Stimulated activated naive CD8-positive, alpha-beta T cell treated with anti-CD3 and anti-CD28 coated beads, Interleukin-15, amount 100 ng/mL, for 72 hours (primary cell): ENCODE results near the gene APCDD1L.

ENCODE experiments used
- ATAC-seq: fragments of 150-1000 bp; cut with Tn5 transposase; 2 replicates; pipeline ENCODE4 v1.10.0; 2021; ENCODE audit warnings: mild to moderate bottlenecking, moderate library complexity
- DNase-seq, 2 donors: peaks; one replicate each; pipeline ENCODE4 v3.0.0; 2021 to 2022
- H3K27ac Mint-ChIP-seq, 2 donors: one replicate each; pipeline ENCODE4 v1.8.0; 2022; ENCODE audit warnings: mild to moderate bottlenecking in 2 of 2, mixed read lengths in 2 of 2, moderate library complexity in 2 of 2
- H3K27me3 Mint-ChIP-seq: one replicate; pipeline ENCODE4 v1.8.0; 2022; ENCODE audit warnings: mixed read lengths
- H3K4me1 Mint-ChIP-seq: one replicate; pipeline ENCODE4 v1.8.0; 2022; ENCODE audit warnings: mild to moderate bottlenecking, mixed read lengths
- H3K4me3 Mint-ChIP-seq, 2 donors: one replicate each; pipeline ENCODE4 v1.8.0; 2022; ENCODE audit warnings: mild to moderate bottlenecking in 2 of 2, mixed read lengths in 2 of 2, moderate library complexity in 1 of 2
- H3K9me3 Mint-ChIP-seq, 2 donors: one replicate each; pipeline ENCODE4 v1.8.0; 2022; ENCODE audit warnings: mixed read lengths in 2 of 2

The APCDD1L gene

DNA sequence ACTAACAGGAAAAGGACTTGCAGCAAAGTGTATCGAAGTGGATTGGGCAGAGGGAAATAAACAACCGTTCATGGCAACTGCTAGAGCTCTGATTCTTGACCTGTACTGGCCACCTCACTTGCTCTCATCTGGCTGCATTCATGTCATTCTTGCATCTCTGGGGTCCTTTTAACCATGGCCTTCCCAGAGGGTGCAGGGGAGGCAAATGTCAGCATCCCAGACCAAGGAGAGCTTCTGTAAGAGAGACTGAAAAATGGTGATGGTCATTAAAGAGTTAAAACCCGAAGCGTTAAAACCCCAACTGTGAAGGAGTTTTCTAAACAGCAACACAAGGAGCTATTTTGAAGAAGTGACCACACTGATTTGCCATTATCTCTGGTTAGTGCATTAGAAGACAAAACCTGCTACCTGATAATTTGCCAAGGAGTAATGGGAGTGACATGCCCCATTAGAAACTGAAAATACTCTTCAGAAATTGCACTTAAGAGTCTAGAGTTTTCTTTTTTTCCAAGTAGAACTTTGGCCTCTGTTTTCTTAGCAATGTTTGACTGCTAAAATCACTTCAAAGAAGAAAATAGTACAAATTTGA, 62.4 kb downstream of the APCDD1L start:
- Mint-ChIP-seq H3K27ac (no peak overlapping the region), H3K9me3 (peaks cover 8 to 12% of the 10 kb centered on the region in 2 donors), H3K4me3 (no peak overlapping the region), H3K27me3 (no peaks in the 10 kb centered on the region), H3K4me1 (no peaks in the 10 kb centered on the region)
- ATAC-seq: no peak
- no peak for DNase-seq

DNA sequence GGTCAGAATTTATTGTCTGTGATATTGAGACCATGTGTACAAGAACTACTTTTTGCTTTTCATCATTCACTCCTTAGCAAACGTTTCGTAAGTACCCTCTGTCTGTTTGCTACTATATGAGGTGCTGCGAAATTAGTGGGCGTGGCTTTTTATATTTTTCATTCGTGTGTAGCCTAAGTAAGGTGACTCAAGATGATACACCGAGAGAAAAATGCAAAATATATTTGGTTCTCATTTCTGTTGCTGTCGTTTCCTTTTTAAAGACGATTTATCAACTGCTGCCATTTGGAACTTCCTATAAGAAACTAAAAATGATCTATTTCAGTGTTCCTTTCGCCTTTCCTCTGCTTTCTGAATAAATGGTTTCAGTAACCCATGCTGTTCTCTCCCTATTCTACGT, 64.9 kb downstream of the APCDD1L start:
- H3K9me3 Mint-ChIP-seq: peaks cover 8 to 12% of the 10 kb centered on the region in 2 donors
- DNase-seq: no peak
- H3K27me3 Mint-ChIP-seq: no peaks in the 10 kb centered on the region
- H3K4me3 Mint-ChIP-seq: no peak overlapping the region
- peak overlapping the region in 1 of 2 donors; percentile 16 for H3K27ac Mint-ChIP-seq
- peaks cover 4% of the 10 kb centered on the region for H3K4me1 Mint-ChIP-seq
- ATAC-seq: no peak

DNA sequence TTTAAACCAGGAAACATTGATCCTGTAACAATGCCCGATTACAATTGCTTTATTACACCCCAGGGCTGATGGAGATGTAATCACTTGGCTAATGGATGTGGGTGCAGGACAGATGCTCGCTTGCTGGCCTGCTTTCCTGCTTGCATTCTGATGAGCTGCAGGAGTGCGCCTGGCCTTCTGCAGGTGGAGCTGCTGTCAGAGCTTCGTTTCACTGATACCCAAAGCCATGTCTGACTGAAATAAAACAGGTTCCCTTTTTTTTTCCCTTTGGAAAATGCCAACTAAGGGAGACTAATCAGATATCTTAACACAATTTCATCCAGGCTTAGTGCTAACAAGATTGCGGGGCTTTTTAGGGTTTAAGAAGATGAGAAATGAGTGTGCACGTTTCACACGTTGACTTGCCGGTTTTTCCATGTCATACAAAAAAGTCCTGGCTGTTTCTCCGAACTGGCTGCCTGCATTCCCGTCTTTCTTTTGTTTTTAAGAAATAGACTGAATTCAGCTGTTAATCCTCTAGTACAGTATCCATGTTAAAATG, 65.4 kb downstream of the APCDD1L start:
- DNase-seq (no peak), ATAC-seq (no peak)
- Mint-ChIP-seq H3K4me3 (no peak overlapping the region), H3K27me3 (no peaks in the 10 kb centered on the region), H3K4me1 (peaks cover 4% of the 10 kb centered on the region), H3K27ac (peak overlapping the region in 1 of 2 donors; percentile 16), H3K9me3 (peaks cover 8% of the 10 kb centered on the region in 2 donors)

DNA sequence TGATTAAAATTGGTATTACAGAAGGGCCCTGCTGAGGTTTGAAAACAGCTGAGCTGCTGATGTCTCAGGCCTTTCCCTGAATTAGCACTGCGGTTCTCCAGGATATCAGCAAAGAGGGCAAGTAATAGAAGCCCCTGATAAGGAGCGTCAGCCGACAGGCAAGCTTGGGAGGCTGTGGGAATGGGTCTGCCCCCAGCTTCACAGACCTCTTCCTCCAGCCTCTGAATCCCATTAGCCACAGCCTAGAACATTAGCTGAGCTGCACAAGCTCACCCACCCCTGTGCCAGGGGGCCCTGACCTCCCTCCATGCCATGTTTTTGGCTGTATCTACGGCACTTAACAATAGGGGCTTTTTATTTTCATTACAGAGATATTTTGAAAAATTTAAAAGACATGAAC, 66.2 kb downstream of the APCDD1L start:
- H3K4me3 Mint-ChIP-seq: no peak overlapping the region
- H3K9me3 Mint-ChIP-seq: peaks cover 0 to 2% of the 10 kb centered on the region in 2 donors
- peaks cover 5% of the 10 kb centered on the region for H3K4me1 Mint-ChIP-seq
- DNase-seq (no peak), ATAC-seq (no peak)
- H3K27ac Mint-ChIP-seq: no peak overlapping the region
- H3K27me3 Mint-ChIP-seq: no peaks in the 10 kb centered on the region

DNA sequence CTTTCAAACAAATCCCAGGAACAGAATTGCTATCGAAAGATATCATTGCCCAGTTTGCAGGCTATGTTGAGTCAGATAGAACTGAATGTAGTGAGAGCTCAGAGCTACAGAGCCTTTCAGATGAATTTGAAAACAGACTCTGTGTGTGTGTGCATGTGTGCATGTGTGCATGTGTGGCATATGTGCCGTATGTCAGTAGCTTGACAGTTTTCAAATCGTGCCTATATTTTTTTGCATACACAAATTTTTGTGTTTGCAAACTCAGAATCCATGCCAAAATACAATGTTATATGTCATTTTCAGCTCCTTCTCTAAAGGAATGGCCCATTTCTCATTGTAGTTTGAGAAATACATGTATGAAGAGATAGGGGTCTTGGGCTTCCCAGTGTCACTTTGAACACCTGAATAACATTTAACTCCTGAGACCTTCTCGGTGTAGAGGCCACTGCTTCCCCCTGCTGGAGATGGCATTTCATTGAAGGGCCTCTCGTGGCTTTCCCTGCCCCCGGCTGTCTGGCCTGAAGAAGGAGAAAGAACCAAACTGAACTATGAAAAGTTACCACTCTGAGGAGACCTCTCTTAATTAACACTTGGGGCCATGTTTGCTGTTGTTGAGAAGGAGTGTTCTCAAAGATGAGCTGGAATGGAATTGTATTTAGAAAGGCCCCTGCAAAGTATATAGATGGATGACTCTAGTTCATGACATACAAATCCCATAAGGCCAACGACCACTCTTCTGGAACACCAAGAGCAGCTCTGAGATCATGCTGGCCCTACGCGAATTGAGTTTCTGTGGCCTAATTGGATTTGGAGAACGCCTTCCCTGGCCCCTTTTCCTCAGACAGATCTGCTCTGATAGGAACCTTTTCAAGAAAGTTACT, 67.4 kb downstream of the APCDD1L start:
- peak; percentile 40 to 51 for DNase-seq
- Mint-ChIP-seq H3K4me3 (no peak overlapping the region), H3K4me1 (peaks cover 10% of the 10 kb centered on the region), H3K27ac (no peak overlapping the region), H3K9me3 (no peaks in the 10 kb centered on the region), H3K27me3 (no peaks in the 10 kb centered on the region)
- peak; percentile 78 for ATAC-seq

DNA sequence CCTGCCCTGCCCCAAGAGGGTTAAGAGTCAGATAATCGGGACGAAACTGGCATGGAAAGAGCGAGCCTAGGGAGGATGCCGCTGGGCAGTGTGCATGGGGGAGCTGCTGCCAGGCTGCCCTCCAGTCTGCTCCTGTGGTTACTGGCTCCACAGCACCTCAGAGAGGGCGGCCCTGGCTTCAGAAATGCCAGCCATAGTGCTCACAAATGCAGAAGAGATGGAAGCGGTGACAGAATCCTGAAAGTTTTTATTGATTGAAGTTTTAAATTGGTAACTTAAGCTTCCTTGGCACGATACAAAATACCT, 68.3 kb downstream of the APCDD1L start:
- DNase-seq (no peak), ATAC-seq (no peak)
- Mint-ChIP-seq H3K27me3 (no peaks in the 10 kb centered on the region), H3K27ac (peak overlapping the region in 1 of 2 donors; percentile 42), H3K4me1 (peaks cover 11% of the 10 kb centered on the region), H3K9me3 (no peaks in the 10 kb centered on the region), H3K4me3 (no peak overlapping the region)

DNA sequence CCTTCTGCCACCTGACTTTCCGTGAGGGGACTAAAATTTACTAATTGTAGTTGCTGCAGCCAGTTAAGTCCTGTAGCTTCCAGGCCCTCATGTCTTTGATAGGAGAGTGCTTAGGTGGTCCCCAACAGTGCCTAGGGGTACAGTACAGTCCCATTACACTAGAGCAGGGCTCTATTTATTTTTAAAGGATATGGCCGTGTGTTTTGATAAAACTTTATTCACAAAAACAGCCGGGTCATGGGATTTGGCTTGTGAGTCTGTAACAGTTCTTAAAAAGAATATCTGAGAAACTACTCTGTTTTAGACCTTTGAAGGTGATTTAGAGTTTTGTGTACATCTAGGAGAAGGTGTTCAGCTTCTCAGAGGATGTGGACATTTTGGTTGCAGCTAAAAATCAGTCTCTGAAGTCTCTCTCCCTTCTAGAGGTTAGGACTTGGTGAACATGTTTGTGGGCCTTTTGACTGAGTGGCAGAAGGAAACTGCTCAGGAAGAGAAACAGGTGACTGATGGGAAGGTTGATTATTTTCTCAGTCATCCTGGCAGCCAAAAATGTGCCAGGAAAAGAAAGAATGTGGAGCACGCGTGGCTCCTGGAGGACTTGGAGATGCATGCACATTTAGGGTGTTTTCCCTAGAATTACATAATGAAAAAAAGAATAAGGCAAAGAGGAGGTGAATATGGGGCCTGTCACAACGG, 68.8 kb downstream of the APCDD1L start:
- peaks cover 16% of the 10 kb centered on the region for H3K4me1 Mint-ChIP-seq
- no peak overlapping the region for H3K4me3 Mint-ChIP-seq
- H3K27me3 Mint-ChIP-seq: no peaks in the 10 kb centered on the region
- DNase-seq (no peak), ATAC-seq (no peak)
- peak overlapping the region in 1 of 2 donors; percentile 42 for H3K27ac Mint-ChIP-seq
- no peaks in the 10 kb centered on the region for H3K9me3 Mint-ChIP-seq

DNA sequence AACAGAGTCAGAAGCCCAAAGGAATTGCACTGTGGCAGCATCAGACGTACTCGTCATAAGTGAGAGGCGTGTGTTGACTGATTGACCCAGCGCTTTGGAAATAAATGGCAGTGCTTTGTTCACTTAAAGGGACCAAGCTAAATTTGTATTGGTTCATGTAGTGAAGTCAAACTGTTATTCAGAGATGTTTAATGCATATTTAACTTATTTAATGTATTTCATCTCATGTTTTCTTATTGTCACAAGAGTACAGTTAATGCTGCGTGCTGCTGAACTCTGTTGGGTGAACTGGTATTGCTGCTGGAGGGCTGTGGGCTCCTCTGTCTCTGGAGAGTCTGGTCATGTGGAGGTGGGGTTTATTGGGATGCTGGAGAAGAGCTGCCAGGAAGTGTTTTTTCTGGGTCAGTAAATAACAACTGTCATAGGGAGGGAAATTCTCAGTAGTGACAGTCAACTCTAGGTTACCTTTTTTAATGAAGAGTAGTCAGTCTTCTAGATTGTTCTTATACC, 70.4 kb downstream of the APCDD1L start:
- ATAC-seq (no peak), DNase-seq (no peak)
- Mint-ChIP-seq H3K4me3 (no peak overlapping the region), H3K9me3 (no peaks in the 10 kb centered on the region), H3K27me3 (no peaks in the 10 kb centered on the region), H3K27ac (peak overlapping the region; percentile 27 to 67), H3K4me1 (peaks cover 28% of the 10 kb centered on the region)

DNA sequence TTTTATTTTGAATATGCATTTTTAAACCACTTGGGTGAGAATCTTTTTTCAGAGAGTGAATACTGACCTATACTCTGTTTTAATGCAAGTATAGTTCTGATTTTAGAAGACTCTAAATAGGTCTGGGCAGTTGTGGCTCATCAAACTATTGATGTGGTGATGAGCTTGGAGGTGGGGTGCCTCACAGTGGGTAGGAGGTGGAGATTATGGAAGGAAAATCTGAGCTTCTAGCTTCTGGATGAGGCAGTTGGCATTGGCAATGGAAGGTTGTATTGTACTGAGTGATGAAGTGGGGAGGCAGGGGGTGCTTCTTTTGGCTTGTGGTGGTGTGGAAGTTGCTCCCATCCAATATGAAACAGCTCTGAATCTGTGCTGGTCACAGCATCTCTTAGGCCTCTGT, 73.5 kb downstream of the APCDD1L start:
- H3K4me1 Mint-ChIP-seq: peaks cover 45% of the 10 kb centered on the region
- no peaks in the 10 kb centered on the region for H3K9me3 Mint-ChIP-seq
- ATAC-seq: no peak
- no peak for DNase-seq
- no peak overlapping the region for H3K27ac Mint-ChIP-seq
- H3K27me3 Mint-ChIP-seq: no peaks in the 10 kb centered on the region
- H3K4me3 Mint-ChIP-seq: no peak overlapping the region

DNA sequence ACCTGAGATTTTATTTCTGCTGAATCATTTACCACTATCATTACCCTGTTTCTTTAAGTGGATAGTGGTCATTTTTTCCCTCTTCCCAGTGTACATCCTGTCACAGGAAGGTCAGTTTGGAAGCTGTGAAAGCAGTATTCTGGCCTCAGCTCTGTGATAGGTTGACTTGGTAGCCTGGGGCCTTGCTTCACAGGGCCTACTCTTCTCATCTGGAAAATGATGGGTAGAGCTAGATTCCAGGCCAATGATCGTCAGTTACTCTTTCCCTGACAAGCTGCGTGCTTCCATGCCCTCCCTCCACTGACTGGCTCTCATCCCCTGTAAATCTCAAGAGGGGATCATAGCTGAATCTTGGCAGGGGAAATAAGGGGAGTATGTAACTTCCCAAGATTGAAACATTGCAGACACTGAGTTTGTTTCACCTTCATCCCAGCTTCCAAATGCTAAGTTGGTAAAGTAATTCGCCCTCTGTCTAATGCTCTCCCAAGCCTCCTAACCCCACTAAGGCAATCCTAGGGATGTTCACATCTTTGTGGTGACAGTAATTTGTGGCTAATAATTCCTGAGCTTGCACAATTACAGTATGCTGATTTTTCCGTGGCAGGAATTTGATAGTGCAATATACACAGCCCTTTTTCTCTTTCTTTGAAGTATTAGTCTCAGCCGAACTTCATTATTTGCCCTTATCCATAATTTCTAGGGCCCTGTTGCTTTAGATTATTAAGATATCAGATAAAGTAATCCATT, 75.0 kb downstream of the APCDD1L start:
- Mint-ChIP-seq H3K27ac (peak overlapping the region in 1 of 2 donors; percentile 20), H3K4me1 (peaks cover 47% of the 10 kb centered on the region), H3K9me3 (no peaks in the 10 kb centered on the region), H3K4me3 (no peak overlapping the region), H3K27me3 (no peaks in the 10 kb centered on the region)
- ATAC-seq: no peak
- no peak for DNase-seq

DNA sequence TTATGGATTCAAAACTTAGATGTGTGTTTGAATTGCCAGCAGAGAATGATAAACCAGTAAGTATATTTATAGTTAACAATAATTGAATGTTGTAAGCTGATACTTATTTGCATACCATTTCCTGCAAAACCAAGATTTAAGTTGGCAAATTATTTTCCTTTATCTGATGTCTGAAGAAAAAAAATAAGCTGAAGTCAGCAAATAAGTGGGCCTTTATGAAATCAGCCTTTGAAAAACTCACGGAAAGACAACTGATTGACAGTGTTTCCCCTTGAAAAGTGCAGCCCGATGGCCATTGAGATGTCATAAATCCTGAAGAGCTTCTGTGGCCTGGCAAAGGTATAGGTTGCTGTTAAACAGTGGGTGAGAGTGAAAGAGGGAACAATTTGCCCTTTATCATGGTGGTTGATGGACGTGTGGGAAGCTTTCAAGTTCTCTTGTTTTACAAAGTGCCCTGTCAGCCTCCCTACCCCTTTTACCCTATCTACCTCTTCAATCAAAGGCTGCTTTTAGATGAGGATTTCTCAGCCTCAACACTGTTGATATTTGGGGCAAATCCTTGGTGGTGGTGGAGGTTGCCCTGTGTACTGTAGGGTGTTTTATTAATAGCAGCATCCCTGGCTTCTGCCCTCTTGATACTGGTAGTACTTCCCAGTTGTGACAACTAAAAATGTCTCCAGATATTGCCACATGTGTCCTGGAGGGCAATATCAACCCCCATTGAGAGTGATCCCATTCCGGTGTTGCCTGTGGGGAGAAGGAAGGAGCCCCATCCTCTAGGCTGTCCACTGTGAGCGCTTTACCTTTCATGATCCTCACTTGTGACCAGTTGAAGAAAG, 76.0 kb downstream of the APCDD1L start:
- H3K27ac Mint-ChIP-seq: peak overlapping the region; percentile 6 to 40
- no peaks in the 10 kb centered on the region for H3K27me3 Mint-ChIP-seq
- H3K4me3 Mint-ChIP-seq: no peak overlapping the region
- DNase-seq (no peak), ATAC-seq (no peak)
- H3K9me3 Mint-ChIP-seq: no peaks in the 10 kb centered on the region
- peaks cover 47% of the 10 kb centered on the region for H3K4me1 Mint-ChIP-seq

DNA sequence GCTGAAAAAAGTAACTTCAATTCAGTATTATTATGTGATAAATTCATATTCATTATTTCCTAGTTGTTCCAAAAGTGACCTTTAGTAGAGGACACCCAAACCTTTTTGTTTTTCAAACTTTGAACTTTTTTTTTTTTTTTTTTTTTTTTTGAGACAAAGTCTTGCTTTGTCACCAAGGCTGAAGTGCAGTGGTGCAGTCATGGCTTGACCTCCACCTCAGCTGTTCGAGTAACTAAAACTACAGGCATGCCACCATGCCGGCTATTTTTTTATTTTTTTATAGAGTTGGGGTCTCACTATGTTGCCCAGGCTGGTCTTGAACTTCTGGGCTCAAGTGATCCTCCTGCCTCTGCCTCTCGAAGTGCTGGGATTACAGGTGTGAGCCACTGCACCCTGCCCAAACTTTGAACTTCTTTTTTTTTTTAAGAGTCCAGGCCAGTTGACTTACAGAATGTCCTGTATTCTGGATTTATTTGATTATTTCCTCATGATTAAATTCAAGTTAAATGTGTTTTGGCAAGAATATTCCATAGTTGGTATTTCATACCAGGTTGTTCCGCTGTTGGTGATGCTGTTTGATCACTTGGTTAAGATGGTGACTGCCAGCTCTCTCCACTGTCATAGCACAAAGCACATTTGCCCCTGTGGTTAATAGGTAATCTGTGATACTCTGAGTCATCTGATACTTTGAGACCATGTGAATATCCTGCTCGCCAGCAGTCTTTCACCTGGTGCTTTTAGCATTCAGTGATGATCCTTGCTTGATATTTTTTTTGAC, 78.1 kb downstream of the APCDD1L start:
- H3K4me3 Mint-ChIP-seq: peak overlapping the region in 1 of 2 donors; percentile 2

DNA sequence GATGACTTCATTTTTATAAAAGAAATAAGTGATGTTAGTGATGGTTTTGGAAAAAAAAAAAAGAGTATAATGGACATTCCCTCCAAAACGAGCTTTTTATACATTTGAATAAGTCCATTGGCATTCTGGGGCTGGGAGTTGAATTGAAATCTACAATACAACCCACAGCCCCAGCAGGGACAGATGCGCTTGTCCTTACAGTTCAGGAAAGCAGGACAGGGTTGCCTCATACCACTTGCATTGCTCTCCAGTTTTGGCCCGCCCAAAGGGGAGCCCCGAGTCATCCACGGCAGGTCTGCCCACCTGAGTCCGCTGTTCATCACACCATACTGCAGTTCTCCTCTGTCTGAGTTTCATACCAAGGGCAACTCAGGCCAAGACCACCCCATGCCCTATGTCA, 80.0 kb downstream of the APCDD1L start:
- H3K9me3 Mint-ChIP-seq: no peaks in the 10 kb centered on the region
- peak overlapping the region in 1 of 2 donors; percentile 20 for H3K27ac Mint-ChIP-seq
- DNase-seq: no peak
- ATAC-seq: no peak
- H3K27me3 Mint-ChIP-seq: no peaks in the 10 kb centered on the region
- no peak overlapping the region for H3K4me3 Mint-ChIP-seq
- peaks cover 45% of the 10 kb centered on the region for H3K4me1 Mint-ChIP-seq

More for the DNA sequence above, 78.1 kb downstream of the APCDD1L start:
- Mint-ChIP-seq H3K4me1 (peaks cover 55% of the 10 kb centered on the region), H3K27ac (peak overlapping the region; percentile 40 to 68), H3K27me3 (no peaks in the 10 kb centered on the region), H3K9me3 (no peaks in the 10 kb centered on the region)
- DNase-seq (no peak), ATAC-seq (peak; percentile 91)

DNA sequence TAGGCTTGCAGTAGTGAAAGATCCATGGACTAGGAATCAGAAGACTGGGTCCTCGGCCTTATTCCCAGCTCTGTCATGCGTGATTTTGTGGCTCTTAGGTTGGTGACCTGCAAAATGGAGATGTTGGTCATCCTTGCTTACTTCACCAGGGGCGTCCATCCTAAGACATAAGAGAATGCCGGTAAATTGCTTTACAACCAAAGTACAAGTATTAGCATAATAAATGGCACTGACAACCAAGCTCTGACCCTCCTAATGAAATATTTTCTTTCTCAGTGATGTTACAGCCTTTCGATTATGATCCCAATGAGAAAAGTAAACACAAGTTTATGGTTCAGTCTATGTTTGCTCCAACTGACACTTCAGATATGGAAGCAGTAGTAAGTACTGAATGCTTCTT, 80.9 kb downstream of the APCDD1L start:
- DNase-seq (no peak), ATAC-seq (no peak)
- Mint-ChIP-seq H3K27ac (no peak overlapping the region), H3K9me3 (no peaks in the 10 kb centered on the region), H3K27me3 (no peaks in the 10 kb centered on the region), H3K4me3 (no peak overlapping the region), H3K4me1 (peaks cover 44% of the 10 kb centered on the region)
